Fibroblast of skin of left quadriceps (primary cell): Measurements from ENCODE around the gene UBE2J2.
A peak's percentile ranks its signal among the peaks of the same experiment; 100 is the strongest.

Experiments used
- DNase-seq, 2 experiments: peaks; one replicate each; pipeline ENCODE4 v3.0.0-alpha.2; 2013; ENCODE audit warnings: low read depth in 2 of 2

Gene UBE2J2

DNA sequence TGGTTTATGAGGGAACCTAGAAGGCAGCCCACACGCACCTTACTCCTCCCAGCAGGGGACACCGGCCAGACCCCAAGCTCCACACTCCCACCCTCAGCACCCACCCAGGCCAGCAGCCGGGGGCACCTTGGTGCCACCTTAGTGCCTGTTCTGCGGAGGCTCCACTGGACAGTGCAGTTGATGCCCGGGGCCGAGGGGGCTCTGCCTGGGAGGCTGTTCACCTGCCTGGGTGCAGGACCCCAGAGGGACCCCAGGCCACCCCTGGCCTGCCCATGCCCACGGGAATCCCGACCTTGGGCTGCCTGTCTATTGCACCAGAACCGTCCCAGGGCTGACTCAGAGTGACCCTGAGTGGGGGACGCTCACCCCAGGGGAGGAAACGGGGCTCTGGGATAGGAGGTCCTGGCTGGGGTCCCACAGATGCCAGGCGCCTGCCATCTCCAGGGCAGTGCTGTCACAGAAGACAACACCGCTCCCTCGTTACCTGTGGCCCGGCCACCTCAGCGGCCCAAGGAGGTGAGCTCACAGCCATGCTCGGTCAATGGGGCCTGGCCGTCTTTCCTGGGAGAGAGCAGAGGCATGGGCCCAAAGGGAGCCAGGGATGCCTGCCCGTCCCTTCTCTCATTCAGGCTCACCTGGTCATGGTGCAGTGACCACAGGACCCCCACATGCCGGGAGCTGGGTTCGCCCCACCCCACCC, 7.3 kb upstream of the UBE2J2 start:
- no peak for DNase-seq

DNA sequence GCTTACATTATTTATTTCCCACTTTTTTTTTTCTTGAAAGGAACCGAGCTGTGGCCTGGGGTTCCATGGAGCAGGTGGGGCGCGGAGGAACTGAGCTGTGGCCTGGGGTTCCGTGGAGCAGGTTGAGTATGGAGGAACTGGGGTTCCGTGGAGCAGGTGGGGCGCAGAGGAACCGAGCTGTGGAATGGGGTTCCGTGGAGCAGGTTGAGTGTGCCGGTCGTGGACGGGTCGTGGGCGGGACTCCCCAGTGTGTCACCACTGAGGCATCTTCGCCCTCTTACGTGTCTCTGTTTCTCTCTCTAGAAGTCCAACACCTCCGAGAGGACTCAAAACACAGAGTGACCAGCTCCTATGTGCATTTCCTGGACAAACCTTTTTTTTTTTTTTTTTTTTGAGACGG, 5.4 kb upstream of the UBE2J2 start:
- no peak for DNase-seq

DNA sequence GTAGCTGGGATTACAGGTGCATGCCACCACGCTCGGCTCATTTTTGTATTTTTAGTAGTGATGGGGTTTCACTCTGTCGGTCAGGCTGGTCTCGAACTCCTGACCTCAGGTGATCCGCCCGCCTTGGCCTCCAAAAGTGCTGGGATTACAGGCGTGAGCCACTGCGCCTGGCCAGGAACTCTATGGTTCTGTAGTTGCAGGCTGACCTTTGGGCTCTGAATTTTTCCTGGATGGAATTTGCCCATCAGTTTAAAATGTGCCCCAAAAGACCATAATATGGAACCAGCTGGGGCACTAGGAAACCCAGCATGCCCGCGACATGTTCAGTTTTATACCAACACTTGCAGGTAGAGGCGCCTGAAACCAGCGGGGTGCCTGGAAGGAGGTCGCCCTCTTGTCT, 5.0 kb upstream of the UBE2J2 start:
- no peak for DNase-seq

GRCh38 chr1:1275836-1276235, 2.2 kb upstream of the UBE2J2 start:
- no peak for DNase-seq

GRCh38 chr1:1274931-1275431, 1.3 kb upstream of the UBE2J2 start:
- no peak for DNase-seq

DNA sequence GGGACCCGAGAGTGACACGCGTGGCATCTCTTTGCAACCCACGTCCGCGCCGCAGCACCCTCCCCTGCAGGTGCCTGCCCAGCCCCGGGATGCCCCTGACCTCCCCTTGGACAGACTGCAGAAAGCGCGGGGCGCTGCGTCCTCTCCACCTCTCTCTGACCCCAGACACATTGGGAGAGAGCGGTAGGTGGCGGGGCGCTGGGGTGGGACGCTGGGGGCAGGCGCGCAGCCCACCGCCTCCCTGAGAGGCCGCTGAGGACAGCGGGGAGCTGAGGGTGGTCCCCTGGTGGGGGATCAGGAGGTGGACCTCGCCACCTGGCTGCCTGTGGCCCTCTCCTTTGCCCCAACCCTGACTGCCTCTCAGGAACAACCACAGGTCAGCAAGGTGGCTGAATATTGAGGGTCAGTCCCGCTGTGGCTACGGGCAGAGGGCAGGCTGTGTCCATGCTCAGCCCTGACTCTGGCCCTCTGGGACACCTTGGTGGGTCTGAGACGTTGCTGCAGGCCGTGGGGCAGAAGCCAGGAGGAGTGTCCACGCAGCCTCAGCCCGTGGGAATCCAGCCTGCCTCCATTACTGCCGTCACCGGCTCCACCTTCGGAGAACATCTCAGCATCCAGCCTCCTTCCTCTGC, 761 bp upstream of the UBE2J2 start:
- DNase-seq, result no peak

- no peak for DNase-seq
Measured at GRCh38 chr1:1273209-1273511, 494 bp downstream of the UBE2J2 start.

GRCh38 chr1:1272341-1273208, 1.1 kb downstream of the UBE2J2 start:
- DNase-seq, result no peak

GRCh38 chr1:1270813-1271212, 2.8 kb downstream of the UBE2J2 start:
- no peak for DNase-seq

GRCh38 chr1:1268284-1268682, 5.4 kb downstream of the UBE2J2 start:
- no peak for DNase-seq

DNA sequence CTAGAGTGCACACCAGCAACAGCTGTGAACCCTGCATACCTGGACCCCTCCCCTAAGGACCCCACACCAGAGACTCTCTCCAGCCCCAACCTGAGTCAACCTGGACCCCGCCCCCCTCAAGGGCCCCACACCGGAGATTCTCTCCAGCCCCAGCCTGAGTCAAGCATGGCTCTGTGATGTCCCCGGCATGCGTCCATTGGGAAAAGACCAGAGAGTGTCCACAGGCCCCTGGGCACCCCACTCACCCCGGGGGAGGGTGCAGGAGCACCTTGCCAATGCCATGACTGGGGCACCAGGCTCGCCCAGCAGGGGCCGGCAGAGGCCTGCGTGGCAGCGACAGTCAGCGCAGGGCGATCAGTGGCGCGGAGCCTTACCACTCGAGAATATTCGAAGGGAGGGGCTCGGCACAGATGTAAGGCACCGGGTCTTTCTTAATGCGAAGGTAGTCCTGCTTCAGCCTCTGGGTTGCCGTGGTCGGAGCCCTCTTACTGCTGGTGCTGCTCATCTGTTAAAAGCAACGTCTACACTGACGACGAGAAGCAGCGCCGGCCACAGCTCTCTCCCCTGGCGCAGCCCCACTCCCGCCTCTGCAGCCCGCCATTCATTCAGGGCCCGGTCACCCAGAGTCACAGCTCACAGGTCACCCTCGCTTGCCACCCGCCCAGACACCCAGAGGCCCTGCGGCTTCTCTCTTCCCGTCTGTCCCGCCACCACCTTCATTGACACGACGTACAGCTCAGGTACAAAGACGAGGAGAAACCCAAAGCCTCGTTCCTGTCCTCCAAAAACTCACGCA, 6.0 kb downstream of the UBE2J2 start:
- DNase-seq, result no peak

DNA sequence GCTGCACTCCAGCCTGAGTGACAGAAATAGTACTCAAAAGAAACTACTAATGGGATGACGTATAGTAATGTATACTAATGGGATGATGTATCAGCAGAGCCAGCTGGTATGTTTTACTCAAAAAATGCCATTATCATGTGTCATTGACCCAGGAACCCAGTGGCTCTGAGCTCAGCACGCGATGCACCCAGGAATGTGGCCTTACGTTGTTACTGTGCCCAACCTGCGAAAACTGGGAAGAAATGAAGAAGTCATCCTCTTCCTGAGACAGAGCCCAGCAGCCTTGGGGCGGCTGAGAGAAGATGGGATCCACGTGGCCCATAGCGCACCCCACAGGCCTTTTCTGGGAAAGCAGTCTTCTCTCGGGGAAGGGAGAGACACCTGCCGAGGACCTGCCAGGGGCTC, 8.8 kb downstream of the UBE2J2 start:
- DNase-seq, result peak; percentile 96 to 97

GRCh38 chr1:1264026-1264425, 9.6 kb downstream of the UBE2J2 start:
- no peak for DNase-seq

DNA sequence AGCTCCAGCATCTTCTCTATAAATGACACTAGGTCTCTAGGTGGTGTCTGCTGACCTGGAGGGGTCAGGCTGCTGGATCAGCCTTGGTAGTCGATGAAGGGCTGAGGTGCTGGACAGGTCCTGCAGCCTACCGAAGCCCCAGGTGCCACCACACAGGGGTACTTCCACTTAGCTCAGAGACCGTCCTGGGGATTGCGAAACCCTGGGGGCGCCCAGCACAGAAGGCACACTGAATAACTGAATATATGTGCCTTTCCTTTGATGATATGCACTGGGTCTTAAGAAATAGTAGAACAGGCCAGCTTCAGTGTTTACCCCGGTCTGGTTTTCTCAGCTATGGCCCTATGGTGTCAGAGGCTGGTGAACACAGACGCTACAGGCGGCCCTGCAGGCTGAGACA, 10.9 kb downstream of the UBE2J2 start:
- DNase-seq, result no peak

DNA sequence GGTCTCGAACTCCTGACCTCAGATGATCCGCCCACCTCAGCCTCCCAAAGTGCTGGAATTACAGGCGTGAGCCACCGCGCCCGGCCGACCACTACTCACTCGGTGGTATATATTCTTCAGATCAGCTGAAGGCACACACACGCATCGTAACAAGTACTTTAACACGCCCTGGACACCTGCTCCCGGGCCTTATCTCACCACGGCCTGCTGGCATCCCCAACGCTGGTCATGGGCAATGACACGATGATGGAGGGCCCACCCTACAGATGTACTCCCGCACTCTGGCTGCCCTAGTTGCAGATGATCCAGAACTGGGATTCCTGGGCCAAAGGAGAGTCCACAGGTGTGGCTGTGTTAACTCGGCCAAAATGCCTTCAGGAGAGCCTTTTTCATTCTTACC, 11.6 kb downstream of the UBE2J2 start:
- DNase-seq, result no peak

DNA sequence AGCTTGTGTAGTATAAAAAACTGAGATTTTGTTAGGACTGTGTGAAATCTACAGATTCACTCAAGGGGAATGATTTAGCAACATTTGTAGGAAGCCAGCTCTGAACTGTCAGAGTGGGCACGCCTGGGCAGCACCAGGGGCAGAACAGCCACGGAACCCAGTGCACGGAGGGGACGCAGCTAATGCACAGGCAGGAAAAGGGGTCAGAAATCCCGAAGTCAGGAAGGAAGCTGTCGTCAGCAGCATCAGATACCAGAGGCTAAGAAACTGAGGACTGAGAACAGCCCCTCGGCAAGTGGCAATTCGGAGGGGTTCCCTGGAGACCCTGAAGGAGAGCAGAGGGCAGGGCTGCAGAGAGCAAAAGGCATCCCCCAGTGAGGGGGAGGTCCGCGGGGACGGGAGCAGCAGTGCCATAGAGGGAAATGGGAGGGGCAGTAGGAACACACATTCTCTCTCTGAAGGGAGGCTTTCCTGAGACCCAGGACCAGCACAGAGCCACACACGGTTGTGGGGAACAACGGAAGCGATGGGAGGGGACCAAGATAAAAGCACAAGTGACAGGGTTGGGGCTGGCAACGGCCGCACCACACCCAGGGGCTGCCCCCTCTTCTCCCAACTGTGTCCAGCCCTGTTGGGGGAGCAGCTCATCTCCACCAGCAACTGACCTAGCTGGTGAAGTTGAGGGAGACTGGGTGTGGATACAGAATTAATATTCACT, 12.7 kb downstream of the UBE2J2 start:
- no peak for DNase-seq

- no peak for DNase-seq
Measured at GRCh38 chr1:1259951-1260600, 13.6 kb downstream of the UBE2J2 start.

DNA sequence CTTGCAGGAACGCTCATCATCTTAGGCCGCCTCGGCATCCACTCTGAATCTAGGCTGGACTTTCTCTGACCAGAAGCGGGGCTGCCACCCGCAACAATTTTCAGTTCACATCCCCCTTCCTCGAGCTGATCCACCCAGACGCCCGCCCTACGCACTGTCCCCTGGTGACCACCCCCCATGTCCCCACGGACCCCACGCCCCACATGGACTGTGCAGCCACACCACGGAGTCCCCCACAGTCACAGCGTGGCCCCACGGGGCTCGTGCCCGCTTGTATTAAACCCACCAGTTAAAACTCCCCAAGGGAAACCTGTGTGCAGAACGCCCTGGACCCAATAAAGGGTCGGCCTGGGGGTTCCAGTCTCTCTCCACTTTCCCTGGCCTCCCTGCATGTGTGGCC, 14.1 kb downstream of the UBE2J2 start:
- no peak for DNase-seq

DNA sequence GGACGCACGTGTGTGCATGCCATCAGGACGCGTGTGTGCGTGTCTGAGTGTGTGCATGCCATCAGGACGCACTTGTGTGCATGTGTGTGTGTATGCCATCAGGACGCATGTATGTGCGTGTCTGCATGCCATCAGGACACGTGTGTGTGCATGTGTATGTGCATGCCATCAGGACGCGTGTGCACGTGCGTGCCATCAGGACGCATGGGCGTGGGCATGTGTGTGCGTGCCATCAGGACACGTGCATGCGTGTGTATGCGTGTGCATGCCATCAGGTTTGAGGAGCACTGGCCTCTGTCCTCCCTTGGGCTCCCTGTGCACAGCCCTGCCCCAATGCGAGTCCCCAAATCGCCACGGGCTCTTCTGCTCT, 14.6 kb downstream of the UBE2J2 start:
- DNase-seq, result no peak

- no peak for DNase-seq
Measured at GRCh38 chr1:1256956-1257871, 16.4 kb downstream of the UBE2J2 start.
